CD4-positive, alpha-beta T cell treated with Interferon gamma for 1 hour (primary cell): ENCODE data around the gene SMYD3.
"Not testable (repeated sequence)": the region's sequence is repeated elsewhere in the genome, so short reads cannot be mapped to it uniquely, and the experiment has no call there.

Source experiments
- DNase-seq: peaks from one replicate; pipeline ENCODE4 v3.0.0-alpha.2; 2020

Gene SMYD3

GRCh38 chr1:246343251-246343650, 163.8 kb downstream of the SMYD3 start:
- DNase-seq: no peak

- no peak for DNase-seq
Observed at GRCh38 chr1:246338546-246338945, 168.5 kb downstream of the SMYD3 start.

GRCh38 chr1:246338098-246338497, 169.0 kb downstream of the SMYD3 start:
- DNase-seq: no peak

- no peak for DNase-seq
Observed at GRCh38 chr1:246335151-246335550, 171.9 kb downstream of the SMYD3 start.

- DNase-seq: no peak
Observed at GRCh38 chr1:246333855-246334254, 173.2 kb downstream of the SMYD3 start.

GRCh38 chr1:246332078-246332477, 175.0 kb downstream of the SMYD3 start:
- DNase-seq: no peak

GRCh38 chr1:246329900-246330299, 177.2 kb downstream of the SMYD3 start:
- no peak for DNase-seq

GRCh38 chr1:246329292-246329691, 177.8 kb downstream of the SMYD3 start:
- DNase-seq: not testable (repeated sequence)

GRCh38 chr1:246324711-246325110, 182.4 kb downstream of the SMYD3 start:
- DNase-seq: no peak

- DNase-seq: not testable (repeated sequence)
Observed at GRCh38 chr1:246324033-246324432, 183.0 kb downstream of the SMYD3 start.

- DNase-seq: no peak
Observed at GRCh38 chr1:246320286-246320685, 186.8 kb downstream of the SMYD3 start.

- DNase-seq: no peak
Observed at GRCh38 chr1:246319083-246319714, 187.9 kb downstream of the SMYD3 start.

- DNase-seq: no peak
Observed at GRCh38 chr1:246318622-246319021, 188.5 kb downstream of the SMYD3 start.

- DNase-seq: no peak
Observed at GRCh38 chr1:246318036-246318359, 189.1 kb downstream of the SMYD3 start.

- no peak for DNase-seq
Observed at GRCh38 chr1:246317332-246318035, 189.6 kb downstream of the SMYD3 start.

GRCh38 chr1:246311461-246311860, 195.6 kb downstream of the SMYD3 start:
- no peak for DNase-seq

- DNase-seq: no peak
Observed at GRCh38 chr1:246309247-246309884, 197.7 kb downstream of the SMYD3 start.

- no peak for DNase-seq
Observed at GRCh38 chr1:246308533-246309075, 198.5 kb downstream of the SMYD3 start.

GRCh38 chr1:246306415-246307037, 200.6 kb downstream of the SMYD3 start:
- no peak for DNase-seq

- no peak for DNase-seq
Observed at GRCh38 chr1:246304484-246305259, 202.4 kb downstream of the SMYD3 start.

- DNase-seq: no peak
Observed at GRCh38 chr1:246302711-246303317, 204.3 kb downstream of the SMYD3 start.

GRCh38 chr1:246302251-246302625, 204.8 kb downstream of the SMYD3 start:
- DNase-seq: no peak
